GM19463 (cell line): Measurements from ENCODE around the gene HLA-DQB1.

ENCODE experiments used
- ATAC-seq: cut with Tn5 transposase; IDR thresholded peaks from one replicate; pipeline ENCODE4 v1.9.1; 2021; ENCODE audit warnings: mild to moderate bottlenecking, moderate library complexity; ENCODE audit not compliant: unreplicated experiment

Gene HLA-DQB1

GRCh38 chr6:32627831-32628230 is 38.6 kb downstream of the HLA-DQB1 start:
- peak; percentile 40 for ATAC-seq

GRCh38 chr6:32627249-32627648 is 39.2 kb downstream of the HLA-DQB1 start:
- no peak for ATAC-seq

DNA sequence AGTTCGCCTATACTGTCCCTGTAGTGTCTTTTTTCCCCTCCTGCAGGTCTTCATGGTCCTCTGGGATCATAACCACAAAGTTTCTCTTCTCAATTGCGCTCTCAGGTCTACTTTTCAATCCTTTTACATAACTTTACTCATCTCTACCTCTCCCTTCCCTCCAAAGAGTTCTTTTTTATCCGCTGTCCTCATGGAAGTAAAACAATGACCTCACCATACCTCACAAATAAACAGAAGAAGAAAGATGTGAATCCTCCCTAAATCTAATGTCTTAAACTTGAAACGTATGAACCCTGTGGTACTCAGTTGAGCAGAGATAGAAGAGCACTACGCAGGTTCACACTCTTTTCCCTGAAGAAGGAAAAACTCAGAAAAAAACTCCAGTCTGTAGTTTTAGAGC is 41.3 kb downstream of the HLA-DQB1 start:
- no peak for ATAC-seq

DNA sequence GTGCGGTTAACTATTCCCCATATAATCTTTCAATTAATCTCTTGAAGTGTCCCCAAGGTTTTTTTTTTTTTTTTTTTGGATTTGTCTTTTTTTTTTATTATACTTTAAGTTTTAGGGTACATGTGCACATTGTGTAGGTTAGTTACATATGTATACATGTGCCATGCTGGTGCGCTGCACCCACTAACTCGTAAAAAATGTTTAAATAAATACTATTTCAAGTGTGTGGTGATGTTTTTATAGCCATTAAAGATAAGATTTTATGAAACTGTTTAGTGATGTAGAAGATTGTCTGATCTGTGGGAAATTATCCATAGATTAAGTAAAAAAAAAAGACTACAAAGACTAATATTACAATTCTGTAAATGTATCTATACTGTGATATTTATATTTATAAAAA is 41.9 kb downstream of the HLA-DQB1 start:
- ATAC-seq, result no peak

- no peak for ATAC-seq
Observed at GRCh38 chr6:32623693-32624092, 42.8 kb downstream of the HLA-DQB1 start.

DNA sequence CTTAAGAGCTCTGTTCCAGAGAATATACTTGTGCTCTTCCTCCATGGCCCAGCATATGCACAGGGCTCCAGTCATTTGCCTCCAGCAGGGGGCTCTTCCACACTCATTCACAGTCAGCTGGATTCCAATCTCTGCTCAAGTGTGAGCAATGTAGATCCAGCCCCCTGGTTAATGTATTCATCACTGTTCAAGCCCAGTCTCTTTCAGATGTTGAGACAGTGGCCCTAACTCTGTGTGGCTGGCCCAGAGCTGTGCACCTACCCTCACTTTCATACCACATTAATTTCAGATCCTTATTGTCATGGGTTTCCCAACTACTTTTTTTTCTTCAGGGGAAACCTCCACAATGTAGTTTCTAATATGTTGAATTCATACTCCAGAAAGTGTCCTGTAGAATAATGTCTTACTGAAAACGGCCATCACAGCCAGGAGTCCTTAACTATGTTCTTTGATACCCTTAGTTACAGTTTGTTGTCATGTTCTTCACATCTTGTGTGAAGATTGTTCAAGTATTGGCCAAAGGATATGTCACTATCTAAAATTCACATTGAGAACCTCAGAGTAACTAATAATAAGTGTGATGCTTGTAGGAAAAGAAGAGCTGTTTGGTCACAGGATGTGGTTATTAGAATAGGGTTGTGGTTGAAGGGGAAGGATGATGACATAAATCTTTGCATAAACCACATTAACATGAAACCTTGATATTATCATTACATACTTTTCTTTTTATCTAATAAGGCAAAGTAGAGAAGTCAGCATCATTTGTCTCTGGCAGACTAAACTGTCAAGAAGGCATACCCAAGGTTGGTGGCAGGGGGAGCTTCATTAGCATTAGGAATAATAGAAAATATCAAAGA is 43.7 kb downstream of the HLA-DQB1 start:
- ATAC-seq, result peak; percentile 74

DNA sequence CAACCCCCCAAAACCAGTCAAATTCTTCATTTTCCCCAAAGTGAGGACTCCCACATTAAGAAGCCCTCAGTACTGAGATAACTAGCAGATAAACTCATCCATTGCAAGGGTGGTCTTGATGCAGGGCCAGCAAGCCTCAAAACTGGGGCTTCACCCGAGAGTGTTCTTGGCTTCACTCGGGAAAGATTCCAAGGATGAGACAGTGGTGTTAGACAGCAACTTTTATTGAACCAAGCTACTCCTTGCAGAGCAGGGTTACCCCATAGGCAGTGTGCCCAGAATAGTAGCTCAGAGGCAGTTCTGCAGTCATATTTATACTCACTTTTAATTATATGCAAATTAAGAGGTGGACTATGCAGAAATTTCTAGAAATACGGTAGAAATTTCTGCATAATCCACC is 45.1 kb downstream of the HLA-DQB1 start:
- ATAC-seq, result no peak

- no peak for ATAC-seq
Observed at GRCh38 chr6:32617751-32618150, 48.7 kb downstream of the HLA-DQB1 start.

DNA sequence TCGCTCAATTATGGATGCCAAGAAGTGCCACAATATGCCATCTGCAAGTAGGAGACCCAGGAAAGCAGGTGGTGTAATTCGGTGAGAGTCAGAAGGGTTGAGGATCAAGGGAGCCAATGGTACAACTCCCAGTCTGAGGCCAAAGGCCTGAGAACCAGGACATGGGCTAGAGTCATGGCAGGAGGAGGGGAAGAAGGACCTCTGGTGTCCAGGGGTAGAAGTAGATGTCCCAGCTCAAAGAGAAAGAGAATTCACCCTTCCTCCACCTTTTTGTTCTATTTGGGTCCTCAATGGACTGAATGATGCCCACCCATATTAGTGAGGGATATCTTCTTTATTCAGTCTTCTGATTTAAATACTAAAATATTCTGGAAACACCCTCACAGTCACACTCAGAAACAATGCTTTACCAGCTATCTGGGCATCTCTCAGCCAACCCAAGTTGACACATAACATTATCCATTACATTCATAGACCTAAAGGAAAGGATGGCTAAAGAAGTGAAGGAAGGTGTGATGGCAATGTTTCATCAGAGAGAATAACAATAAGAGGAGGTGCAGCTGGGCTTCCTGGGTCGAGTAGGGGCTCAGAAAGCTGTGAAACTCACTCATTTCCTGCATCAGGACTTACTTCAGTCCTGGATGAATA is 50.4 kb downstream of the HLA-DQB1 start:
- no peak for ATAC-seq

DNA sequence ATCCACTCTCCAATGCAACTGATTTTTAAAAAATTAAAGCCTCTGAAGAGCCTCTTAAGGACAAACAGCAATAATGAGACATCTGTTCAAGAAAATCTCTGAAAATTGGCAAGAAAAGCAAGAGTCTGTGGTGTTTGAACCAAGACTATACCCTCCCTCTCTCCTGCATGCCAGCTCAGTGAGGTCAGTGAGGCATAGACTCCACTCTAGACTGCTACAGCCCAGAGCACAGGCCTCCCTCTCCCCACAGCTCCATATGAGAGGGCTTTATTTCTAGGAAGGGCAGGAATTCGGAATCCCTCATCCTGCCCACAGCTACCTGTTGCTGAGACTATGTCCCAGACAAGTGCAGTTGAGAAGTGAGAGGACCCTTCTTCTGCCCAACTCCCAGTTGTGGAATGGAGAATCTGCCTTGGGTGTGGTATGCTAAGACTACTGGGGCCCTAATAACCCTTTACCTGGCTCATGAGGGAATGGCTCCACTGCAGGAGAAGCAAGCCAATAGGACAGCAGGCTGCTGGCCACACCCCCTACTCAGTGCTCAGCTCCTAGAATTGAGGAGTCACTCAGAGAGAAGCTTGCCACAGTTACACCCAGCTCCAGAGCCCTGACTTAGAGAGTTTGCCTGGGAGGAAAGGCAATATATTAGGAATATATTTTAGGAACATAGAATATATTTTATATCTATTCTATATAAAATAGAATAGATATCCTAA is 51.9 kb downstream of the HLA-DQB1 start:
- ATAC-seq, result no peak

- no peak for ATAC-seq
Observed at GRCh38 chr6:32613475-32613874, 53.0 kb downstream of the HLA-DQB1 start.

GRCh38 chr6:32610682-32611296 is 55.7 kb downstream of the HLA-DQB1 start:
- ATAC-seq, result no peak

DNA sequence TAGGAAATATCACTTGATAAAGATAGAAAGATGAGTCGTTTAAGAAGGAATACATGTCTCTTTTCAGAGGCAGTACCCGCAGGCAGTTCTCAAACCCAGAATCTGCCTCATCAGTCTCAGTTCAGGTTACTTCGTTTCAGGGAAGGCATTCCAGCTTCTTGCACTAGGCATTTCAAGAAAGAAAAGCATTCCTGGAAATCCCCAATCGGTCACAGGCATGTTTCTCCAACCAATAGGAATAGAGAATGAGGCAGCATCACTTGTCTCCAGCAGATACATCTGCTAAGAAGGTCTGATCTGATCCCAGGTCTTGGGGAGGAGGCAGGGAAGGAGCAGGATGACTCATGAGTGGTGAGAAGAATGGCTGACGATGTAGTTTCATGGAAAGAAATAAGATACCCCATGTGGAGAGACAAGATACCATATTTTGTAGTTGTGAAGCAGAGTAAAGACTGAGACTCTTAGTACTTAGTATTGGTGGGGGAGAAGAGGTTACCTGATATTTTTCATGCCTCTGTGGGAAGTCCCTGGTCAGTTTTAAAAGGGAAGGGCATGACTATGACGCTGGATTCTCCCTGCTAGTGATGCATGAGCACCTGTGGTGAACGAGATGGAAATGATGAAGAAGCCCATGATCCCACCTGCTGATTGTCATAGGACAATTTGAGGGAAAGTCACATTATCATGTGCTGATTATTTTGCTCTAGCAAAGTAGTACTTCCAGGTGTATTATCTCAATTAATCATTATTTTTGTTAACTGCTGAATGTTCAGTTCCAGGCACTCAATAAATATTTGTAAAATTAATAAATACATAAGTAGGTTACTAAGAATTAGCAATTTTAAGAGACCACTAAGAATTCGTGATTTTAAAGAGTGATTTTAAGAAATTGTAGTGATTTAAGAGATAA is 56.5 kb downstream of the HLA-DQB1 start:
- peak; percentile 88 for ATAC-seq
